Stimulated activated CD8-positive, alpha-beta memory T cell treated with anti-CD3 and anti-CD28 coated beads, Interleukin-7, amount 100 ng/mL, for 4 hours (primary cell): Measurements from ENCODE around the gene MEIS2.

Experiments
- DNase-seq, 2 donors: peaks; one replicate each; pipeline ENCODE4 v3.0.0-alpha.2; 2020; ENCODE audit warnings: low read depth in 2 of 2

Gene MEIS2

DNA sequence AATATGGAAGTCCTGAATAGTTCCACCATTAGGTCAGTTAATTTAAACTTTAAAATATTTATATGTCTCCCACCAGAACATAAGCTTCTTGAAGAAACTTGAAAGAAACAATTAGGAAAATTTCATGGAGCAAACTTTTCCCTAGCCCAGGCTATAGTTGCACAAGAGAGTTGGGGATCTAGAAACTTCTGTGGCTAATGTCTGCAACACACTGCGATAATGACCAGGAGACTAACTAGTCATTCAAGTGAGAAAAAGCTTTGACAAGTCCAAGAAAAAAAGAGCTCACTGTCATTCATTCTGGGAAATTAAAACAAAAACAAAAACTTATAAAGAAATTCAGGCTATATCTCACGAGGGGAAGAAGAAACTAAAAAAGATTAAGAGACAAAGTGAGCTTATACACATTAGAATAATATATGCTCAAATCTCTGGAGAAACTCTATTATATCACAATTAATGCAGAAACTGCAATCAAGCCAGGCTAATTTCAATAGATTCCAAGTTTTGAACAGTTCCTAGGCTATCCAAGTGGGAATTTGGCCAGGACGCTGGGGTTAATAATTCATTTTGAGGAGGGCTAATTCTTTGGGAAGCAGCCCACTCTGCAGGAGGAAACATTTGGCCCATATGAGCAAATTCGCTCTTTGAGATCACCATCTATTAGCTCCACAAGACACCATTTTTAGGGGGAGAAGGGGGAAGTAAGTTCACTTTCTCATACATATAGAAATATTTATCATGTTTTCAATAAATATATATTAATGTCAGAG is 134.6 kb downstream of the MEIS2 start:
- no peak for DNase-seq

GRCh38 chr15:36964626-36965025 is 135.7 kb downstream of the MEIS2 start:
- DNase-seq, result no peak

DNA sequence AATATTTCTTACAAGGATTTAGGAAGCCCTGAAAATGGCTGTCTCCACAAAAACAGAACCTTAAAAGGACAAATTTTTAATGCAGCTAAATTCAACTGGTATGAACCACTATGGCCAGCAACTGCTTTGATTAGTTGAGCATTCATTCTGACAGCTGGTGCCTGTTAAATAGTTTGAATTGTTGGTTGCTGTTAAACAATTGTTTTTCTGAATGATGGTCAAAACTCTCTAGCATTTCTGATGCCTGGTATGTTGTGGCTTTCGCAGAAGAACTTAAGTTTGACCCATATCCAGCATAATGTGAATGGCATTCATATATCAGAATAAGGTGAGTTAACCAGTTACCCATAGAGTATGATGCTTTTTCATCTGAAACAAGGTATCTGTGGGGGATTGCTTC is 138.4 kb downstream of the MEIS2 start:
- no peak for DNase-seq

GRCh38 chr15:36960947-36961227 is 139.5 kb downstream of the MEIS2 start:
- DNase-seq, result no peak

DNA sequence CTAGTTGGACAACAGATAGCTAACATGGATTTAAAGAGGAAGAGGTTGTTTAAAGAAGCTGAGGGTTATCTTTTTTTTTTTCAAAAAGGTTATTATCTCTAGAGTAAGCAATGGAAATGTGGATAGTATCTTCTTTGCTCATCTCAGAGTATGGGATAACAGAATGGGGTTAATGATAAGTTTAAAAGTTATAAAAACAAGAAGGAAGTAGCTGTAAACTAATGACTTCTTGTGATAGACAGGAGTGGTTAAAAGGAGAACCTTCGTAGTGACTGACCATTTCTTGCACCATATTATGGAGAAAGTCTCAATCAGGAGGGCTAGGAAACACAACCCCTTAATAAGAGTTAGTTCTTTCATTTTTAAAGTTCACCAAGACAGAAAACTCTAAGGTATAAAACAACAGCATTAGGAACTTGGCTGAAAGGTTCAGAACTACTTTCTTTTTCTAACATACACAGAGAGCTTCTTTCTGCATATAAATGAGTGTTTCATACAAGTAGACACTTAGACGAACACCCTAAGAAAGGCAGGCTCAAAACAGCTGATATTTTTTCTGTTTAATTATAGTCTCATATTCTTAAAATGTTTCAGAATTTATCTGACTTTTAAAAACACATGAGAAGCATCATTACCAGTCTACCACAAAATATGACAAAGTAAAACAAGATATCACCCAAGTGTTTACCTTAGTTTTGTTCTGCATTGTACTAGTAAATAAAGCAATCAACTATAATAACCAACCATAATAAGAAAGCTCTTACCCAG is 140.0 kb downstream of the MEIS2 start:
- DNase-seq, result no peak

DNA sequence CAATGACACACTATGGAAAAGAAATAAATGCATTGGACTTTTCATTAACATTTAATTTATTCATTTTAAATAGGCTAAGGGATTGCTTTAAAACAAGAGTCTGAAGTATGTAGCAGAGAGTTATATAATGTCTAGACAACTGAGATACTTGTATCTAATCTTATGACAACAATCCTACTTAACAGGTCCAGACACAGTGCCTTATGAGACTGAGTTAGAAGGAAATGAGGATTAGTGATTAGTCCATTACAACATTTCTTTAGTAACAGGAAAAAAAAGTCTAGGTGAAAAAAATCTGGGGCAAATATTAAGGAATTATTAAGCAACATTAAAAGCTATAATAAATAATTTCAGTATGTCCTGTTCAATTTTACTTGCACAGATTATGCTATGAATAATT is 140.6 kb downstream of the MEIS2 start:
- DNase-seq, result no peak

DNA sequence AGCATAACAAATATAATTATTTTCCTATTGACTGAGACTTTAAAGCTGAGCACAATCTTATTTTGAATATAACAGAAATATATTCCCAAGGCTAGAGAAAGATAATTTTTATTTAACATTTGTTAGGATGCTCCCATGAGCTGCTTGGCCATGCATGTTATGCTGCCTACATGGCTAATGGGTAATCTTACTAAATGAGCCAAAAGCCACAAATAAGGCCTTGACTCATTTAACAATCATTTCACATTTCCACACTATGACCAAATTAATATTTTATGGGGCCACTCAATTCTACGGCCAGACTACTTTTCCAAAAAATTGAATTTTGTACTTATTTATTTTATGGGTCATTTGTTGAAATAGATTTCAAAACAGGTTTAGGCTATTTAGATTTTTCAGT is 141.7 kb downstream of the MEIS2 start:
- no peak for DNase-seq

DNA sequence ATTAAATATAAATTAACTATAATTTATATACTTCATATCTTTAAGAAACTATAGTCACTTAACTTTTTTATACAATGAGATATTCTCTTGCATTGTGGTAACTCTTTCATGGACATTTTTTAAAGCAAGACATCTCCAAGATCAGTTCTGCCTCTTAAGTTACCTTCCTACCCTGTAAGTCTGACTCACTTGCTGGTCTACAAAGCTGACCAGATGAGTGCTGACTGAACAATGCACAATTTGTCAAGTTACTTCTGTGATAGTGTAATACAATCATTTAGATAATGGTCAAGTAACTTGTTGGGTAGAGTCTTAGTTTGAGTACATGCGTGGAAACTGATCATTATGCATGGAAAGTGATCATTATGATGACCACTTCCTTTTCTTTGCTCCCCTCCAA is 145.9 kb downstream of the MEIS2 start:
- DNase-seq, result no peak

GRCh38 chr15:36953346-36953745 is 147.0 kb downstream of the MEIS2 start:
- no peak for DNase-seq

DNA sequence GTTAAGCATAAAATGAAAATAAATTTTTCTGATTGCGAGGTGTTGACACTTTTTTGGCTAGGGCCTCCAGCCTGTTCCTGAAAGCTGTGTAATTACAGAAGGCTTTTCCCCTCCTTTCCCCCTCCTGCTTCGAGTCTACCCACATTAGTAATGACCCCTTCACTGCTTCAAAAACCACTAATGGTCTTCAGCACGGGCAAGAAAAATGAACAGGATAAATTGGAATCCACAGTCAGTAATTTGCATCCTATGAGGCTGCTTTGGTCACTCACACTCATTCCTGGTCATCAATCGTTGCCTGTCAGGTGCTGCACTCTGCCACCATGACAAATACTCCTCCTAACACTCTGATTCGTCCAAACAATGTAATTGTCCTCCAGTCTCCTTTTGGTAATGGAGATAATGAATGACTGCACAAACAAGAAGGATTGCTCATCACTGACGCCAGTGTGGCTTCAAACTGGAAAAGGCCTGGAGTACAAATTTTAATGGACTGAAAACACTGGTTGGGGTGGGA is 148.6 kb downstream of the MEIS2 start:
- no peak for DNase-seq

GRCh38 chr15:36950371-36950770 is 150.0 kb downstream of the MEIS2 start:
- DNase-seq, result no peak

- no peak for DNase-seq
These were observed 151.4 kb downstream of the MEIS2 start for GRCh38 chr15:36948982-36949381.

DNA sequence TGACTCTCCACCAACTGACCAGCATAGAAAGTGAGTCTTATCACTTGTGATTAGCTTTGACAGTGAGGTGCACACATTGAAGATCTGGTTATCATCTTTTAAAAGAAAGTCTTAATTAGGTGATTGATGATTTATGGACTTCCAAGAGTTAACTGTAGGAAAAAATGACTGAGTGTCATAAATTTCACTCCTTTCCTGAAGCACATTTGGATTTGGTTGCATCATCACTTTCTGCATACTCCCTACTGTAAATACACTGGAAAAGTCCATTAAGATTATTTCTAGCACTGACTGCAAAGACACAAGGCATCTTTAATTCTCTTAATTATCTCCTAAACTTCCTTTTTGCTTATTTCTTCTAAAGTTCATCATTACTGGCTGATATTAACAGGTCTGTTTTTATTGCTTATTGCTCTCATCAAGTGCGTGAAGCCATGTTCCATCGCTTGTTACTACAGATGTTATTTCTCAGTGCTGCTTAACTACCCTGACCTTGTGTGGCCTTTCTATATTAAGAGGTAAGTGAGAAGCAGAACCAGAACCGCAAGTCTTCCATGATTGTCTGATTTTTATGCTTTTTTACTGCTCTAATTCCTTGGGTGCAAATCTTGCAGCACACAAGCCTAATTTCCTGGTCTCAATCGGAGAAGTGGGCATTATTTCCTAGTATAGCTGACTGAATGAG is 153.2 kb downstream of the MEIS2 start:
- DNase-seq, result no peak

- DNase-seq, result no peak
These were observed 155.9 kb downstream of the MEIS2 start for GRCh38 chr15:36944442-36944841.

- DNase-seq, result no peak
These were observed 156.6 kb downstream of the MEIS2 start for GRCh38 chr15:36943508-36944361.

GRCh38 chr15:36942248-36942827 is 158.0 kb downstream of the MEIS2 start:
- no peak for DNase-seq

DNA sequence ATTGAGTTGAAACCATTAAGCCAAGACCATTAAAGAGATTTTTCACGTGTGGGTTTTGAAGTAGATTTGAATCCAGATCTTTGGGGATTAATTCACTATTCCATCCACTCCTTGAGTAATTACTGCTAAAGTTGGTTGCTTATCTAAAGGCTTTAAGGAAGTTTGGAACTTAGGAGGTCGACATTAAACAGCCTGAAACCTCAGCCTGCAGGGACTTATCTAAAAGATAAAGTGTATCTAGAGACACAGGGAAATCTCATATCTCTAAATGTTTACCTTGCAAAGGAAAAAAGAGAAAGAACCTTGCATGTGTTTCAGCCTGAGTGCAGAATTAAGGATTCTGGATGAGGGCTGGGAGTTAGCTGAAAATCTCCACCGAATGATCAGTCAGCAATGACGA is 158.6 kb downstream of the MEIS2 start:
- DNase-seq, result no peak

DNA sequence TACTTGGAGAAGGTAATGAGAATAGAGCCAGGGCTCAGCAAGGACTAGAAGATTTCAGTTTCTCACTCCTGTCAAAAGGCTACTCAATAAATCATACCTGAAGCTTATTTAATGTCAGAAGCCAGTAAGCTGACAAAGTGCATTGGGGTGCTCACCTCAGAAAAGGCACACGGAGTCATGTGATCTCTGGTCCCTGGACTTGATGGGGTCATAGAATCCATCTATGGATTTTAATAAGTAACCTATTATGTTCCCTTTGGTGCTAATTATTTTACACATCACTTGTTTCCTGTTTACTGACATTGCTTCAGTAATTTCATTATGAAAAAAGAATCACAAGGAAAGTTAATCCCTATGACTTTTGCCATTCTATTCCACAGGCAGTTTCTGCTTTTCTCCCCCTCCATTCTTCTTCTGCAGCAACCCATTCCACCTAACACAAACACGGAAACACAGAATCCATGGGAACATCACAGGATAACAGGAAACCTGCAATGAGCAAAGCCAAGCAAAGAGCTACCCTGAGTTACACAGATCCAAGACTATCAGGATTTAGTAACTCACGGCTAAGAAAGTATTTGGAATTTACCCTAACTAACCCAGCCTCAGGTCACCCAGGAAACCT is 159.6 kb downstream of the MEIS2 start:
- no peak for DNase-seq

DNA sequence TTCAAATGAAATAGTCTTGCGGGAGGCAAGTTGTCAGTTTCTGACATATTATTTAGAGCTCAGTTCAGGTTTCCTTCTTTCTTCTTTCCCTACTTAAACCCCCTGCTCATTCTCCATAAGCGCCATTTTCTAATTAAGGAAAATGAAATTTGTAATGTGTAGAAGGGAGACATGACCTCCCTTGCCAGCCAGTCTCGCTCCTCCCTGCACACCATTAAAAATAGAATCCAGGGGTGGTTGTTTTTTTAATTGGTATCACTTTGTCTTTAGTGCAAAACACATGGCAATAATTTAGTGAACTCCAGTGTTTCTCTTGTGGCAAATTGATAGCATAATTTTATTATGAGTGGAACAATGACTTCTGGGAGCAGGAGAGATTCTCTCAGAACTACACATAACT is 160.1 kb downstream of the MEIS2 start:
- DNase-seq, result no peak

DNA sequence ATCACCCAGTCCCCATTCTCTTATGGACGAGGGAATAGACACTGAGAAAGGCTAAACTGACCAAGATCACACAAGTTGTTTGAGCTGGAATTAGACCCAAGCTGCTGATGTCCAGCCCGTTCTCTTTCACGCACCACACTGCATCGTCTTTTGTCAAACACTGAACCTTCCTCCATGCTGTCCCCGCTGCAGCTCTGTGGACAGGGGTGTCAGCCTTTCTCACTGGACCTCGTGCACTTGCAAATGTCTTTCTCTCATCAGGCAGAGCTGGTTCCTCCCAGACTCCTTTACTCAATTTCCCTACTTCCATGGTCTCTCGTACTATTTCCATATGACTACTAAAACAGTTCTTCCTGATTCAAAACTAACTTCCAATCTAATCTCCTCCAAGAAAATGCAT is 161.6 kb downstream of the MEIS2 start:
- no peak for DNase-seq

- DNase-seq, result no peak
These were observed 162.2 kb downstream of the MEIS2 start for GRCh38 chr15:36938131-36938530.
